ENCODE measurements around the gene PKN3.

PKN3 gene

DNA sequence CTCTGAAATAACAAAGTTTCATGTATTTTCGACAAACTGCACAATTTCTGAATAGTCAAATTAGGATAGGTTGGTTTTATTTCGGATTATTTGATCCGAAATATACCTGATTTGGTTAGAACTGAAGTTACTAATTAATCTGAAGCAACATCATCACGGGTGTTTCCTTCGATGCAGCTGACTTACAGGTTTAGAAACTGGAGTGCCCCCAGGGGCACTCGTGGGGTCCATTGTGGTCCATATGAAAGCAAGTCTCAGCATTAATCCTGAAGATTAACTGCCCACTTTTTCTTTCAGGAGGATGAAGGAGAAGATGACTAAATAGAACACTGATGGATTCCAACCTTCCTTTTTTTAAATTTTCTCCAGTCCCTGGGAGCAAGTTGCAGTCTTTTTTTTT is 8.0 kb upstream of the PKN3 start:
- TF ChIP-seq, protein P1, sequence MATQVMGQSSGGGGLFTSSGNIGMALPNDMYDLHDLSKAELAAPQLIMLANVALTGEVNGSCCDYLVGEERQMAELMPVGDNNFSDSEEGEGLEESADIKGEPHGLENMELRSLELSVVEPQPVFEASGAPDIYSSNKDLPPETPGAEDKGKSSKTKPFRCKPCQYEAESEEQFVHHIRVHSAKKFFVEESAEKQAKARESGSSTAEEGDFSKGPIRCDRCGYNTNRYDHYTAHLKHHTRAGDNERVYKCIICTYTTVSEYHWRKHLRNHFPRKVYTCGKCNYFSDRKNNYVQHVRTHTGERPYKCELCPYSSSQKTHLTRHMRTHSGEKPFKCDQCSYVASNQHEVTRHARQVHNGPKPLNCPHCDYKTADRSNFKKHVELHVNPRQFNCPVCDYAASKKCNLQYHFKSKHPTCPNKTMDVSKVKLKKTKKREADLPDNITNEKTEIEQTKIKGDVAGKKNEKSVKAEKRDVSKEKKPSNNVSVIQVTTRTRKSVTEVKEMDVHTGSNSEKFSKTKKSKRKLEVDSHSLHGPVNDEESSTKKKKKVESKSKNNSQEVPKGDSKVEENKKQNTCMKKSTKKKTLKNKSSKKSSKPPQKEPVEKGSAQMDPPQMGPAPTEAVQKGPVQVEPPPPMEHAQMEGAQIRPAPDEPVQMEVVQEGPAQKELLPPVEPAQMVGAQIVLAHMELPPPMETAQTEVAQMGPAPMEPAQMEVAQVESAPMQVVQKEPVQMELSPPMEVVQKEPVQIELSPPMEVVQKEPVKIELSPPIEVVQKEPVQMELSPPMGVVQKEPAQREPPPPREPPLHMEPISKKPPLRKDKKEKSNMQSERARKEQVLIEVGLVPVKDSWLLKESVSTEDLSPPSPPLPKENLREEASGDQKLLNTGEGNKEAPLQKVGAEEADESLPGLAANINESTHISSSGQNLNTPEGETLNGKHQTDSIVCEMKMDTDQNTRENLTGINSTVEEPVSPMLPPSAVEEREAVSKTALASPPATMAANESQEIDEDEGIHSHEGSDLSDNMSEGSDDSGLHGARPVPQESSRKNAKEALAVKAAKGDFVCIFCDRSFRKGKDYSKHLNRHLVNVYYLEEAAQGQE (IDR thresholded peaks at IDR 0.05; ENCODE audit: insufficient read depth in 1 of 2, low read depth in 2 of 2, low read length in 2 of 2) = no peak
- TF ChIP-seq FOXP2 (optimal IDR thresholded peaks at IDR 0.05; ENCODE audit: borderline replicate concordance, extremely low read depth, extremely low read length, insufficient read depth) = no peak
- TF ChIP-seq POLR2AphosphoS5 (IDR thresholded peaks at IDR 0.05; ENCODE audit: low read depth, low read length) = no peak
- TF ChIP-seq TAF1 (IDR thresholded peaks at IDR 0.05; ENCODE audit: borderline replicate concordance, insufficient read depth, low read length) = no peak
- TF ChIP-seq SIN3A (IDR thresholded peaks at IDR 0.05; ENCODE audit: borderline replicate concordance, insufficient read depth, low read length) = no peak

DNA sequence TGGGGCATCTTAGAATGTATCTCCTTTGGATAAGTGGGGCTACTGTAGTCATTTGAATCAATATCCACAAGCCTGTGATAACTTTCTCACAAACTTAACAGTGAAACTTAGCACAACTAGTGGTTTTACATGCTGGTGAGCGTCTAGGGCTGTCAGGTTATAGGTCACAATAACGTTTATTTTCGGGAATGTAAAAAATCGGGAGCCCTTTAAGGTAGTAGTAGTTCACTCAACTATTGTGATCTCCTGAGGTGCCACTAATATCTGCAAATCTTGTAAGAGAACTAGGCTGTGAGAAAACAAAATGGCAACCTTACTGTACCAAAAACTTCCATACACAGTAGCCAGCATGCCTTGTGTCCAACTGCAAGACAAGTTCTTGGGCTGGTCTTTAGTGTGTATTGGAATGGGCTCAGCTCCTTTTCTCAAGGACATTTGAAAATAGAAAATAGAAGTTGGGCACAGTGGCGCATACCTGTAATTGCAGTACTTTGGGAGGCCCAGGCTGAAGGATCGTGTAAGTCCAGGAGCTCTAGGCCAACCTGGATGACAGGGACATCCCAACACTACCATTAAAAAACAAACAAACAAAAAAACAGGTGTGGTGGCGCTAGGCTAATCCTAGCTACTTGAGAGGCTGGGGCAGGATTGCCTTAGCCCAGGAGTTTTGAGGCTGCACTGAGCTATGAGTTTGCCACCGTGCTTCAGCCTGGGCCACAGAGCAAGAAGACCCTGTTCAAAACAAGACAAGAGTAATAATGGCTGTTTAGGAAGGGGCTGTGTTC is 5.2 kb upstream of the PKN3 start:
- TF ChIP-seq, protein P1 (IDR thresholded peaks at IDR 0.05; ENCODE audit: insufficient read depth in 1 of 2, low read depth in 2 of 2, low read length in 2 of 2) = no peak
- TF ChIP-seq TAF1 (IDR thresholded peaks at IDR 0.05; ENCODE audit: borderline replicate concordance, insufficient read depth, low read length) (no peak), POLR2AphosphoS5 (IDR thresholded peaks at IDR 0.05; ENCODE audit: low read depth, low read length) (peak; percentile 15; the same call in 1 of the 2 replicates), SIN3A (IDR thresholded peaks at IDR 0.05; ENCODE audit: borderline replicate concordance, insufficient read depth, low read length) (no peak), FOXP2 (optimal IDR thresholded peaks at IDR 0.05; ENCODE audit: borderline replicate concordance, extremely low read depth, extremely low read length, insufficient read depth) (no peak)

- TF ChIP-seq TAF1 (IDR thresholded peaks at IDR 0.05; ENCODE audit: borderline replicate concordance, insufficient read depth, low read length) (no peak), SIN3A (IDR thresholded peaks at IDR 0.05; ENCODE audit: borderline replicate concordance, insufficient read depth, low read length) (no peak), POLR2AphosphoS5 (IDR thresholded peaks at IDR 0.05; ENCODE audit: low read depth, low read length) (no peak), FOXP2 (optimal IDR thresholded peaks at IDR 0.05; ENCODE audit: borderline replicate concordance, extremely low read depth, extremely low read length, insufficient read depth) (no peak)
- TF ChIP-seq, protein P1 (IDR thresholded peaks at IDR 0.05; ENCODE audit: insufficient read depth in 1 of 2, low read depth in 2 of 2, low read length in 2 of 2) = no peak
These were observed 962 bp upstream of the PKN3 start for GRCh38 chr9:128701227-128701854.

GRCh38 chr9:128702949-128703615 is 779 bp downstream of the PKN3 start:
- TF ChIP-seq, protein P1 (IDR thresholded peaks at IDR 0.05; ENCODE audit: insufficient read depth in 1 of 2, low read depth in 2 of 2, low read length in 2 of 2) = no peak
- peak; percentile 16 for TF ChIP-seq FOXP2 (optimal IDR thresholded peaks at IDR 0.05; ENCODE audit: borderline replicate concordance, extremely low read depth, extremely low read length, insufficient read depth)
